Right kidney (tissue), 1 donor: Measurements from ENCODE around the gene CBR3.
A peak's percentile ranks its signal among the peaks of the same experiment; 100 is the strongest.
"Not testable (repeated sequence)": the region's sequence is repeated elsewhere in the genome, so short reads cannot be mapped to it uniquely, and the experiment has no call there.

Source experiments
- DNase-seq: peaks from one replicate; pipeline ENCODE4 v3.0.0-alpha.2; 2016

CBR3 gene

GRCh38 chr21:36117286-36117741 is 17.6 kb upstream of the CBR3 start:
- DNase-seq, result no peak

GRCh38 chr21:36120304-36120888 is 14.5 kb upstream of the CBR3 start:
- DNase-seq, result no peak

GRCh38 chr21:36122977-36123376 is 11.9 kb upstream of the CBR3 start:
- no peak for DNase-seq

GRCh38 chr21:36124395-36124794 is 10.5 kb upstream of the CBR3 start:
- DNase-seq, result no peak

GRCh38 chr21:36125512-36126207 is 9.2 kb upstream of the CBR3 start:
- DNase-seq, result peak; percentile 34

- DNase-seq, result no peak
These were observed 8.7 kb upstream of the CBR3 start for GRCh38 chr21:36126208-36126565.

- DNase-seq, result no peak
These were observed 8.2 kb upstream of the CBR3 start for GRCh38 chr21:36126621-36127110.

- DNase-seq, result no peak
These were observed 7.5 kb upstream of the CBR3 start for GRCh38 chr21:36127250-36127904.

GRCh38 chr21:36127977-36128376 is 6.9 kb upstream of the CBR3 start:
- no peak for DNase-seq

- no peak for DNase-seq
These were observed 5.7 kb upstream of the CBR3 start for GRCh38 chr21:36129219-36129618.

- DNase-seq, result not testable (repeated sequence)
These were observed 4.5 kb upstream of the CBR3 start for GRCh38 chr21:36130414-36130762.

GRCh38 chr21:36130839-36131238 is 4.0 kb upstream of the CBR3 start:
- not testable (repeated sequence) for DNase-seq

- DNase-seq, result no peak
These were observed 2.2 kb upstream of the CBR3 start for GRCh38 chr21:36132696-36133095.

- DNase-seq, result peak; percentile 86
These were observed 668 bp downstream of the CBR3 start for GRCh38 chr21:36135391-36136102.

GRCh38 chr21:36139791-36140190 is 4.9 kb downstream of the CBR3 start:
- DNase-seq, result not testable (repeated sequence)

- DNase-seq, result peak; percentile 68
These were observed 6.6 kb downstream of the CBR3 start for GRCh38 chr21:36141513-36141925.

GRCh38 chr21:36144233-36144632 is 9.4 kb downstream of the CBR3 start:
- DNase-seq, result not testable (repeated sequence)

GRCh38 chr21:36145259-36145658 is 10.4 kb downstream of the CBR3 start:
- no peak for DNase-seq

- no peak for DNase-seq
These were observed 13.0 kb downstream of the CBR3 start for GRCh38 chr21:36147911-36148310.

GRCh38 chr21:36148886-36149285 is 14.0 kb downstream of the CBR3 start:
- DNase-seq, result no peak

GRCh38 chr21:36149788-36150711 is 15.2 kb downstream of the CBR3 start:
- no peak for DNase-seq
